NCI-H2107 treated with DMSO at 0.1 percent for 48 hours (cell line): ENCODE data around the gene LHFPL2.

Experiments
- DNase-seq: peaks from one replicate; lab custom pipeline; 2025; ENCODE audit not compliant: unreplicated experiment; lab: John Stamatoyannopoulos, UW

The LHFPL2 gene

DNA sequence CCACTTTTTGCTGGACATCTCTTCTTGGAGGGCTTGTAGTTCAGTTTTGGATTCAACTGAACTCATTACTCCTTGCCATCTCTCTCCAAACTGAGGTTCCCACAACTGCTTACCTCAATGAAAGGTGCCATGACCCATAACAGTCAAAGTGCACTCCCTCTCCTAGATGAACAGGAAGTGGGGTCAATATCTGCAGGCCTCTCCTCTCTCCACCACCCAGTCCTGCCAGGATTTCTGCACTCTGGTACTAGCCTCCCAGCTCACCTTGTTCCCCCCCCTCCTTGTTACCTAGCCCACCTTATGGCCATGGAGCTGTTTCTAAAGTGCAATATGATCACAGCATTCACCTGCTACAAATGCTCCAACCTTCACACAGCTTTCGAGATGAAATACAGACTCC, 5.9 kb downstream of the LHFPL2 start:
- DNase-seq, result no peak

- DNase-seq, result no peak
Observed at GRCh38 chr5:78640662-78641474, 7.7 kb downstream of the LHFPL2 start.

DNA sequence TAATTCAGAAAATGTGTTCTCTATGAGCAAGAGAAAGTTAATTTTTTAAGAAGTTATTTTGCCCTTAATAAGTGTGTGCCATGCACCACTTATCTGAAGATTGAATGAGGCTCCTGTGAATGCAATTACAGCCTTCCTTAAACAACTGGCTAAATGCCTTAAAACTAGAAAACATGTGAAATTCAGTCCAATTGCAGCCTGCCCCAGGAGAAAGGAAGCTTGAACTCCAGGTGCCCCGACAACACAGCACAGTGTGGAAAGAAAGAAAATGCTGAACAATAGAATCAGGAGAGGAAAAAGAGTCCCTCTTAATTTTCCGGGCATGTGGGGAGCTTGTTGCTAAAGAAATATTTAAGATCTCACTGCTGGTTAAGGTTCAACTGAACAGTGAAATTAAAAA, 8.8 kb downstream of the LHFPL2 start:
- no peak for DNase-seq

DNA sequence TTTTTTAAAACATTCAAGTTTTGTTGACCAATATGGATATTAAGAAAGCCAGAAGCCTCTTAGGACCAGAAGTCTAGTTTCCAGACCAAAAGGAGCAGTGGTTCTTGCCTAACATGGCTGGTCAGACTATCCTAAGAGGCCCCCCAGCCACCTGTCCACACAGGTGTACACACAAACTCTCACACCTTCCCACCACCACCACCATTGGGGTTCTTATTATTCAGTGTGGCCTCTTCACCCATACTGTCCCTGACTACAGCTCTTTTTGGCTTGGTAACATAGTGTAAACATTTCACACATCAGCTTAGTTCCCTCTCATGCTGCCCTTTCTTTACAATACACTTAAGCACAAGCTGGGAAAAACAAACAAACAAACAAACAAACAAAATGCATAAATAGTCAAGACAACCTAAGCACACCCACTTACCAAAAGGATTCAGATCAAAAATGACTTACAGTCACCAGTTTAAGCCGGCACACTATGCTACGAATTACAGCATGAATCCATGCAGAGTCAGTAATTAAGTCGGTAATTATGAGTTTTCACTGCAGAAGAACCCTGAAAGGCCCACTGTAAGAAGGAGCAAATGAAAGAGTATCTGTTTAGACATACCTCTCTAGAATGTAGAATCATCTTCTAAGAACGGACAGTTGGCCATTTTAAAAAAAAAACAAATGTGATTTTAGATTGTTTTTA, 9.5 kb downstream of the LHFPL2 start:
- DNase-seq, result no peak

- no peak for DNase-seq
Observed at GRCh38 chr5:78638423-78638822, 10.1 kb downstream of the LHFPL2 start.

DNA sequence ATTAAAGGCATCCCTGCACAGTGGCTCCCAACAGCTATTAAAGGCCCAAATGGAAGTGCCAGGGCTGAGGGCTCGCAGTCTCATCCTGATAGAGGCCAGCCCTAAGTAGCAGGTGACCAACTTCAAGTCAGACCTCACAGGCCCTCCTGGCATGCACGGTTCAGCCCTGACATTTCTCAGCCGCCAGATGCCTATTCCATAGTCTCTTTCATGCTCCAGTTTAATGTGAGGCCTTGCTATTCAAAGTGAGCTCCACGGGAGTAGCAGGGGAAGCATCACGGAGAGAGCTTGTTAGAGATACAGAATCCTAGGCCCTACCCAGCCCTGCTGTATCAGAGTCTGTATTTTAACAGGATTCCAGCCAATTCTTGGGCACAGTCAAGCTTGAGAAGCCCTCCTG, 11.1 kb downstream of the LHFPL2 start:
- DNase-seq, result no peak

GRCh38 chr5:78636682-78637081, 11.9 kb downstream of the LHFPL2 start:
- DNase-seq, result no peak

DNA sequence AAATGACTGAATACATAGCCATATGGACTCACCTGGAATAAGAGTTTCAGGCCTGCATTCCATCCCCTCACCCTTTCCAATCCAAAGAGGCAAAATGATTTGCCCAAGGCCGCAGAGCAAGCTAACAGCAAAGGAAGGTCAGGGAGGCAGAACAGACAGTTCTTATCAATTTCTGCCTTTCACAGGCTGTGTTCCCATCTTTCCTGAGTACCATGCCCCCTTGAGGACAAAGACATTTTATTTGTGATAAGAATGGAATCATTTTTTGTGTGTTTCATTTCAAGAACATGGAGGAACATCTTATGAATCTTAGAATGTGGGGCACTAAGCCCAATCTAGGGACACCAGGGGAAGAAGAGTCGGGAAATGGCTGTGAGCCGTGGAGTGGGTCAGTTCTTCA, 13.9 kb downstream of the LHFPL2 start:
- no peak for DNase-seq

DNA sequence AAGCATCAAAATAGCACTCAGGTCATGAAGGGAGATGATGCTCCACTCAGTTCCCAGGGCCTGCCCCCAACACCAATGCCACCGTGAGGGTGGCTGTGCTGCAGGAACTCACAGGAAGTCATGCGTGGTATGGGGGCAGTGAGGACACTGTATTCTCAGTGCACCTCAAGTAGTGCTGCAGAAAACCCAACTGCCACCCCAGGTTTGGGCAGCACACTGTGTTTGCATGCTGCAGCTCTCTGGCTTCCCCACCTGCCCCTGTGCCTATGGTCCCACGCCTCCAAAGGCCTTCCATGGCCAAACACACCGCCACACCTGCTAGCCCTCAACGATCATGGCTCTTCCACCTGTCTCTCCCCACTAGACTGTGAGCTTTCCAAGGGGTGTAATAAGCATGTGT, 14.3 kb downstream of the LHFPL2 start:
- DNase-seq, result no peak

DNA sequence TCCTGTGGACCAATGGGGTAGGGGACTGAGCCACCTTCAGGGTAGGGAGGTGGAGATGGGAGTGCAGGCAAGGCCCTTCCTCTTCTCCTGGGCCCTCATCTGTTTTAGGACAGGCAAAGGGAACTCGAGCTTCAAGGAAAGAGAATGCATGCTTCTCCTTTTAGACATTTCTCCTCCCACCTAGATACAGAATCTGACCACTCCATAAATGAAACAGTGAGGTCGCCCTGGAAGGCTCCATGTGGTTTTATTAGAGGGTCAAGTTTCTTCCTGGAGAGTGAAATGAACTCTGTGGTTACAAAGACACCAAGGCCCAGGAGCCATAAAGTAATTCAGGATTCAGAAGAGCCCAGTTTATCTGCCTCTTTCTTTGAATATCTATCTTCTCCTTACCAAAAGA, 14.9 kb downstream of the LHFPL2 start:
- DNase-seq, result no peak

DNA sequence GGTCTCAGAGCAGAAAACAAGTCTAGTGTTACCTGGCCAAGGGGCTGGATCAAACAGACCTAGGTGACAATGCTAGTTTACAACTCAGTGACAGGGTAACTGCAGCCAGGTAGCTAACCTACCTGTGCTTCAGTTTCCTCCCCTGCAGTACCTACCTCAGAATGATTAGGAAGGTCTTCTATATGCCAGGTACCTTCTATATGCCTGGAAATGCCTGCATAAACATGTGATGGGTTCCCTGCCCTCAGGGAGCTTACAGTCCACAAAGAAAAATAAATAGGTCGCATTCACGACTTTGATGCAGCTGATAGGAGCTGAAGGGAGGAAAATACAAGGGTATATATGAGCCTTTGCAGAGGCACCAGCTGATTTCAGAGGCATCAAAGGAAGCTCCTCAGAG, 16.1 kb downstream of the LHFPL2 start:
- no peak for DNase-seq

DNA sequence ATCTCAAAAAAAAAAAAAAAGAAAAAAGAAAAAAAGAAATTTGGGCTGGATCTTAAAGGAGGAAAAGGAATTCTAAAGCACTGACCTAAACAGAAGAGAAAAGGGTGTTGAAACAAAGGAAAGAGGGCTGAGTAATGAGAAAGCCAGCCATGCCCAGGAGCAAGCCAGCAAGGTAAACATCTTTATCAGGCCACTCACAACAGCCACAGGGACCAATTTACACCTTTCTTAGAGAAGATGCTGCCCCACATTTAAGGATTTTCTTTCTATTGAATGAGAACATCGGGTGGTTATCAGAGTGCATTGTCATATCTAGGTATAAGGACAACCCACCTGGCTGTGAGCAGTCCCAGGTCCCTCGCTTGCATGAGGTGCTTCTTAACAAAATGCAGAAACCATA, 16.6 kb downstream of the LHFPL2 start:
- no peak for DNase-seq

- DNase-seq, result no peak
Observed at GRCh38 chr5:78630047-78630446, 18.5 kb downstream of the LHFPL2 start.

GRCh38 chr5:78629624-78630023, 18.9 kb downstream of the LHFPL2 start:
- no peak for DNase-seq

DNA sequence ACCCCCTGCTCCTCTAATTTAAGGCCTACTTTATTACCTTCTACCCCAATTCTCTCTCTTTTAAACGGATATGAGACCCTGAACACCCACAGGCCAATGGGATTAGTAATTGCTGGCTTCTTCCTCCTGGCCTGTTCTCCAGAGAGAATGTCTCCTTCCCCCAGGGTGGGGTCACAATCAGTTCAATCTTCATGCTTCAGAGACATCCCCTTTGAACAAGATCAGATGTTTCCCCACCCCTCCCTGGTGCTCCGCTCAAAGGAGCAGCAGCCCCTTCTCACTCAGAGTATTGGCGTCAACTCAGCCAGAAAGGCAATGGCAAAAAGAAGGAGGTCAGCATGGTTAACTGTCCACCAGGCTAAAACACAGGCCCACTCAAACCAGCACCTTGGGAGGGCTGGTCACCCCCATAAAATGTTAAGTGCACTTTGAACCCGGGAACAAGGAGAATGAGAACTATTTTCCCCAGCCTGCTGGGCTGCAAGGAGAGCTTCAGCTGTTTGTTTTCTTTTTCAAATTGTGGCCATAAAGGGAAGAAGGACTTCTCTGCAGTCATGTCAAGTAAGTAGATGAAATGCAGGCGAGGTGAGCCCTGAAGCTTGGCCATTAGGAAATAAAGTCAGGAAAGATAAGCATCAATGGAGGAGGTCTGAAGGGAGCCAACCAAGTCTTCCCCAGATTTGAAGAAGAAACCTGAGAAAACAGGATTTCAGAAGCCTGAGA, 20.1 kb downstream of the LHFPL2 start:
- DNase-seq, result no peak

GRCh38 chr5:78627766-78628165, 20.8 kb downstream of the LHFPL2 start:
- no peak for DNase-seq

DNA sequence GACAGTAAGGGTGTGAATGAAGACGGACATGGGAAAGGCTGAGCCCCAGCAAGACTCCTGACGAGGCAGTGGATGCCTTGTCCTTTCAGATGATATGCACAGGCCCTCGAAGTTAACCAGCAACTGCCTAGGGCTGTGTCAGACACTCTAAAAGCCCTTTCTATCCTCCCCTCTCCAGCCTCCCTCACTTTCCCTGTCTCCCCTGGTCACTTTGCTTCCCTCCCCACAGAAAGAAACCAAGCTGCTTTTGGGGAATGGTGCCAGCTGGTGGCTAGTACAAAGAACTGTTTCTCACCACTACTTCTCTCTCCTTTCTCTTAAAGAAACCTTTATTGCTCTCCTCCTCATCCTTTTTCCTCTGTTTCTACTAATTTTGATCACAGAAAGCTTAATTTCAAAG, 21.4 kb downstream of the LHFPL2 start:
- no peak for DNase-seq

- no peak for DNase-seq
Observed at GRCh38 chr5:78626009-78626571, 22.5 kb downstream of the LHFPL2 start.

- no peak for DNase-seq
Observed at GRCh38 chr5:78624992-78625391, 23.6 kb downstream of the LHFPL2 start.

- DNase-seq, result no peak
Observed at GRCh38 chr5:78624011-78624541, 24.5 kb downstream of the LHFPL2 start.

DNA sequence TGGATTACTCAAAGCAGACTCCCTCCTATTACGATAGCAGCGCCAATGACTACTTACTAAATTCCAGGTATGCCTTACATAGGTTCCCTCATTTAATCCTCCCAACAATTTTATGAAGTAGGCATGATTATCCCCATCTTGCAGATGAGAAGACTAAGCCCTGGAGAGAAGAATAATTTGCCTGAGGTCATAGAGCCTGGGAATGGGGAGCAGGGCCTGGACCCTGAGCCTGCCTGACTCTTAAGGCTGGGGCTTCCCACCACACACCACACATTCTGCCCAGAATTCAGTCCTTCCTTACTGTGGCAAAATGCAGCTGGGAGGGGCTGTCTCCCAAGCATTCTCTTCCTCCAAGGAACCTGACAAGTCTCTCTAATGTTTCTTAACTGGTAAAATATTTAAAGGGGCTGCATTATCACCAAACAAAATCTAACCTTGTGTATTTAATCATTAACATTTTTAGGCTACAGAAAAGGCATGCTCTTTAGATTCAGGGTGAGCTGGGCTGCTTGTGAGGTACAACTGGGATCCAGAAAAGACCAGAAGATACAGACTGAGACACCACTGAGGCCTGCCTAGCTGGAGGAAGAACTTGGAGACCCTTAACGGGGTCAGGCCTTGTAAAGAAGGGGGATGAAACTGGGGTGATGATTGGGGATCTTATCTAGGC, 26.1 kb downstream of the LHFPL2 start:
- no peak for DNase-seq
